HepG2 (cell line): ENCODE data around the gene TET2. TPM values are rescaled to one million over a fixed set of nuclear protein-coding genes. Genes with fewer than 3 reads are reported as not detected.

Experiments used
- FOSL2 ChIP-seq: sonication (generic); formaldehyde crosslinking; IDR thresholded peaks from 2 replicates; pipeline ENCODE4 v1.4.0; 2020; ENCODE audit warnings: missing genetic modification reagents
- HMGA1 ChIP-seq: sonication (generic); formaldehyde crosslinking; conservative IDR thresholded peaks from 2 replicates; pipeline ENCODE4 v1.4.0; 2020; ENCODE audit warnings: missing genetic modification reagents
- IKZF1 ChIP-seq: fragments of 450-650 bp; IDR thresholded peaks from 2 replicates; pipeline ENCODE4 v1.7.1; 2016
- KDM5A ChIP-seq: fragments of 200-600 bp; sonication (generic); IDR thresholded peaks from 2 replicates; pipeline ENCODE4 v1.7.0; 2018; ENCODE audit warnings: antibody characterized with exemption, mild to moderate bottlenecking, low read length, borderline replicate concordance
- KLF15 ChIP-seq: sonication (generic); formaldehyde crosslinking; IDR thresholded peaks from 2 replicates; pipeline ENCODE4 v1.8.1; 2023; ENCODE audit warnings: borderline replicate concordance, mild to moderate bottlenecking, inconsistent platforms, missing genetic modification reagents, mixed read lengths
- MTF1 ChIP-seq: sonication (generic); formaldehyde crosslinking; IDR thresholded peaks from 2 replicates; pipeline ENCODE4 v1.5.0; 2020; ENCODE audit warnings: missing genetic modification reagents
- NFYB ChIP-seq: sonication (generic); formaldehyde crosslinking; IDR thresholded peaks from 2 replicates; pipeline ENCODE4 v1.4.0; 2020; ENCODE audit warnings: missing genetic modification reagents
- REPIN1 ChIP-seq: sonication (generic); formaldehyde crosslinking; IDR thresholded peaks from 2 replicates; pipeline ENCODE4 v1.8.0; 2022; ENCODE audit warnings: missing genetic modification reagents, low read depth, mild to moderate bottlenecking, borderline replicate concordance
- SMAD1 ChIP-seq: sonication (generic); formaldehyde crosslinking; IDR thresholded peaks from 2 replicates; pipeline ENCODE4 v1.4.0; 2020; ENCODE audit warnings: missing genetic modification reagents, low read depth, mild to moderate bottlenecking, borderline replicate concordance
- TEAD3 ChIP-seq: optimal IDR thresholded peaks from 2 replicates; pipeline ENCODE3; 2016; ENCODE audit warnings: borderline replicate concordance
- WIZ ChIP-seq: sonication (generic); formaldehyde crosslinking; IDR thresholded peaks from 2 replicates; pipeline ENCODE4 v1.5.1; 2020; ENCODE audit warnings: mild to moderate bottlenecking, missing genetic modification reagents
- XRCC5 ChIP-seq: fragments of 200-400 bp; formaldehyde crosslinking; optimal IDR thresholded peaks from 2 replicates; pipeline ENCODE3; 2017; ENCODE audit warnings: mild to moderate bottlenecking, low read length
- ZFP82 ChIP-seq: sonication (generic); formaldehyde crosslinking; IDR thresholded peaks from 2 replicates; pipeline ENCODE4 v1.5.1; 2020; ENCODE audit warnings: mild to moderate bottlenecking, missing genetic modification reagents, borderline replicate concordance
- ZNF256 ChIP-seq: sonication (generic); formaldehyde crosslinking; conservative IDR thresholded peaks from 2 replicates; pipeline ENCODE4 v1.4.0; 2020; ENCODE audit warnings: missing genetic modification reagents
- ZNF563 ChIP-seq: sonication (generic); formaldehyde crosslinking; IDR thresholded peaks from 2 replicates; pipeline ENCODE4 v1.8.0; 2022; ENCODE audit warnings: mild to moderate bottlenecking, moderate library complexity, missing genetic modification reagents
- polyA plus RNA-seq, 8 experiments: library from polyadenylated mRNA; depleted of rRNA in 3 of 8; stranded (reverse) in 7 of 8; unstranded in 1 of 8; fragments of >200 nt; fragmentation: Illumina TruSeq in 4 of 8; extraction: Trizol in 4 of 8; gene quantifications; 2 replicates each; pipeline versions ENCODE4 v1.2.1 to v1.2.3, GENCODE V29; 2011 to 2016; ENCODE audit warnings: low read depth in 4 of 8, missing spikeins in 1 of 8, mixed read lengths in 1 of 8; ENCODE audit not compliant: insufficient read depth in 1 of 8
- total RNA-seq, 5 experiments: library from RNA; depleted of rRNA; stranded (reverse); fragments of >200 nt; fragmentation: Illumina TruSeq; extraction: Trizol; gene quantifications; 2 replicates each; pipeline ENCODE4 v1.2.3, GENCODE V29; 2016; ENCODE audit warnings: low read depth in 1 of 5
- TF ChIP-seq, protein P1 (sequence below): sonication (generic); formaldehyde crosslinking; IDR thresholded peaks from 2 replicates; pipeline ENCODE4 v1.9.0; 2021; ENCODE audit warnings: missing genetic modification reagents, borderline replicate concordance
- TF ChIP-seq, protein P2 (sequence below): sonication (generic); formaldehyde crosslinking; conservative IDR thresholded peaks from 2 replicates; pipeline ENCODE4 v1.4.0; 2020; ENCODE audit warnings: missing genetic modification reagents
- TF ChIP-seq, protein P3 (sequence below): sonication (generic); formaldehyde crosslinking; IDR thresholded peaks from 2 replicates; pipeline ENCODE4 v1.5.1; 2020; ENCODE audit warnings: mild to moderate bottlenecking, missing genetic modification reagents, borderline replicate concordance
- TF ChIP-seq, protein P4 (sequence below), 2 experiments: sonication (generic) in 1 of 2; formaldehyde crosslinking in 1 of 2; IDR thresholded peaks; 2 replicates each; pipeline versions ENCODE4 v1.5.1 to v1.6.1; 2011 to 2020; ENCODE audit warnings: borderline replicate concordance in 1 of 2, low read depth in 1 of 2, low read length in 1 of 2, mild to moderate bottlenecking in 1 of 2, missing genetic modification reagents in 1 of 2, moderate library complexity in 1 of 2

Gene TET2
- total and polyA plus RNA-seq, 2 of the 13 experiments (the other 11 are each of a cell fraction or from before 2014, with no cell fraction given) = 4.7 to 4.8 TPM

GRCh38 chr4:105140684-105141490 lies 5.8 kb upstream of the TET2 start (continued):
- TF ChIP-seq ZNF563 (CRISPR knock-in tag) (no peak), NFYB (CRISPR knock-in tag) (no peak), SMAD1 (CRISPR knock-in tag) (no peak), TEAD3 (CRISPR knock-in tag) (peak; percentile 23), XRCC5 (peak; percentile 19), MTF1 (no peak), HMGA1 (no peak), REPIN1 (CRISPR knock-in tag) (0 out of 2 replicates have a peak, but pooled peaks have one; percentile 52), KLF15 (no peak), IKZF1 (no peak), ZNF256 (no peak), KDM5A (0 out of 2 replicates have a peak, but pooled peaks have one; percentile 34), WIZ (CRISPR knock-in tag) (no peak), FOSL2 (CRISPR knock-in tag) (no peak), ZFP82 (CRISPR knock-in tag) (no peak)
- TF ChIP-seq, protein P1, sequence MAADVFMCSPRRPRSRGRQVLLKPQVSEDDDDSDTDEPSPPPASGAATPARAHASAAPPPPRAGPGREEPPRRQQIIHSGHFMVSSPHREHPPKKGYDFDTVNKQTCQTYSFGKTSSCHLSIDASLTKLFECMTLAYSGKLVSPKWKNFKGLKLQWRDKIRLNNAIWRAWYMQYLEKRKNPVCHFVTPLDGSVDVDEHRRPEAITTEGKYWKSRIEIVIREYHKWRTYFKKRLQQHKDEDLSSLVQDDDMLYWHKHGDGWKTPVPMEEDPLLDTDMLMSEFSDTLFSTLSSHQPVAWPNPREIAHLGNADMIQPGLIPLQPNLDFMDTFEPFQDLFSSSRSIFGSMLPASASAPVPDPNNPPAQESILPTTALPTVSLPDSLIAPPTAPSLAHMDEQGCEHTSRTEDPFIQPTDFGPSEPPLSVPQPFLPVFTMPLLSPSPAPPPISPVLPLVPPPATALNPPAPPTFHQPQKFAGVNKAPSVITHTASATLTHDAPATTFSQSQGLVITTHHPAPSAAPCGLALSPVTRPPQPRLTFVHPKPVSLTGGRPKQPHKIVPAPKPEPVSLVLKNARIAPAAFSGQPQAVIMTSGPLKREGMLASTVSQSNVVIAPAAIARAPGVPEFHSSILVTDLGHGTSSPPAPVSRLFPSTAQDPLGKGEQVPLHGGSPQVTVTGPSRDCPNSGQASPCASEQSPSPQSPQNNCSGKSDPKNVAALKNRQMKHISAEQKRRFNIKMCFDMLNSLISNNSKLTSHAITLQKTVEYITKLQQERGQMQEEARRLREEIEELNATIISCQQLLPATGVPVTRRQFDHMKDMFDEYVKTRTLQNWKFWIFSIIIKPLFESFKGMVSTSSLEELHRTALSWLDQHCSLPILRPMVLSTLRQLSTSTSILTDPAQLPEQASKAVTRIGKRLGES (CRISPR knock-in tag) = no peak
- TF ChIP-seq, protein P2, sequence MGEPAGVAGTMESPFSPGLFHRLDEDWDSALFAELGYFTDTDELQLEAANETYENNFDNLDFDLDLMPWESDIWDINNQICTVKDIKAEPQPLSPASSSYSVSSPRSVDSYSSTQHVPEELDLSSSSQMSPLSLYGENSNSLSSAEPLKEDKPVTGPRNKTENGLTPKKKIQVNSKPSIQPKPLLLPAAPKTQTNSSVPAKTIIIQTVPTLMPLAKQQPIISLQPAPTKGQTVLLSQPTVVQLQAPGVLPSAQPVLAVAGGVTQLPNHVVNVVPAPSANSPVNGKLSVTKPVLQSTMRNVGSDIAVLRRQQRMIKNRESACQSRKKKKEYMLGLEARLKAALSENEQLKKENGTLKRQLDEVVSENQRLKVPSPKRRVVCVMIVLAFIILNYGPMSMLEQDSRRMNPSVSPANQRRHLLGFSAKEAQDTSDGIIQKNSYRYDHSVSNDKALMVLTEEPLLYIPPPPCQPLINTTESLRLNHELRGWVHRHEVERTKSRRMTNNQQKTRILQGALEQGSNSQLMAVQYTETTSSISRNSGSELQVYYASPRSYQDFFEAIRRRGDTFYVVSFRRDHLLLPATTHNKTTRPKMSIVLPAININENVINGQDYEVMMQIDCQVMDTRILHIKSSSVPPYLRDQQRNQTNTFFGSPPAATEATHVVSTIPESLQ (CRISPR knock-in tag) = no peak
- TF ChIP-seq, protein P3, sequence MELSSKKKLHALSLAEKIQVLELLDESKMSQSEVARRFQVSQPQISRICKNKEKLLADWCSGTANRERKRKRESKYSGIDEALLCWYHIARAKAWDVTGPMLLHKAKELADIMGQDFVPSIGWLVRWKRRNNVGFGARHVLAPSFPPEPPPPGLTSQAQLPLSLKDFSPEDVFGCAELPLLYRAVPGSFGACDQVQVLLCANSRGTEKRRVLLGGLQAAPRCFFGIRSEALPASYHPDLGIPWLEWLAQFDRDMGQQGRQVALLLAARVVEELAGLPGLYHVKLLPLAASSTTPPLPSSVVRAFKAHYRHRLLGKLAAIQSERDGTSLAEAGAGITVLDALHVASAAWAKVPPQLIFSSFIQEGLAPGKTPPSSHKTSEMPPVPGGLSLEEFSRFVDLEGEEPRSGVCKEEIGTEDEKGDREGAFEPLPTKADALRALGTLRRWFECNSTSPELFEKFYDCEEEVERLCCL (CRISPR knock-in tag) = no peak
- TF ChIP-seq, protein P4, sequence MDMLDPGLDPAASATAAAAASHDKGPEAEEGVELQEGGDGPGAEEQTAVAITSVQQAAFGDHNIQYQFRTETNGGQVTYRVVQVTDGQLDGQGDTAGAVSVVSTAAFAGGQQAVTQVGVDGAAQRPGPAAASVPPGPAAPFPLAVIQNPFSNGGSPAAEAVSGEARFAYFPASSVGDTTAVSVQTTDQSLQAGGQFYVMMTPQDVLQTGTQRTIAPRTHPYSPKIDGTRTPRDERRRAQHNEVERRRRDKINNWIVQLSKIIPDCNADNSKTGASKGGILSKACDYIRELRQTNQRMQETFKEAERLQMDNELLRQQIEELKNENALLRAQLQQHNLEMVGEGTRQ (IDR thresholded peaks at IDR 0.05; ENCODE audit: low read depth, low read length) = no peak
- TF ChIP-seq, protein P4 (CRISPR knock-in tag; IDR thresholded peaks at IDR 0.05; ENCODE audit: borderline replicate concordance) = no peak
